ENCODE measurements around the gene MYL11.

DNA sequence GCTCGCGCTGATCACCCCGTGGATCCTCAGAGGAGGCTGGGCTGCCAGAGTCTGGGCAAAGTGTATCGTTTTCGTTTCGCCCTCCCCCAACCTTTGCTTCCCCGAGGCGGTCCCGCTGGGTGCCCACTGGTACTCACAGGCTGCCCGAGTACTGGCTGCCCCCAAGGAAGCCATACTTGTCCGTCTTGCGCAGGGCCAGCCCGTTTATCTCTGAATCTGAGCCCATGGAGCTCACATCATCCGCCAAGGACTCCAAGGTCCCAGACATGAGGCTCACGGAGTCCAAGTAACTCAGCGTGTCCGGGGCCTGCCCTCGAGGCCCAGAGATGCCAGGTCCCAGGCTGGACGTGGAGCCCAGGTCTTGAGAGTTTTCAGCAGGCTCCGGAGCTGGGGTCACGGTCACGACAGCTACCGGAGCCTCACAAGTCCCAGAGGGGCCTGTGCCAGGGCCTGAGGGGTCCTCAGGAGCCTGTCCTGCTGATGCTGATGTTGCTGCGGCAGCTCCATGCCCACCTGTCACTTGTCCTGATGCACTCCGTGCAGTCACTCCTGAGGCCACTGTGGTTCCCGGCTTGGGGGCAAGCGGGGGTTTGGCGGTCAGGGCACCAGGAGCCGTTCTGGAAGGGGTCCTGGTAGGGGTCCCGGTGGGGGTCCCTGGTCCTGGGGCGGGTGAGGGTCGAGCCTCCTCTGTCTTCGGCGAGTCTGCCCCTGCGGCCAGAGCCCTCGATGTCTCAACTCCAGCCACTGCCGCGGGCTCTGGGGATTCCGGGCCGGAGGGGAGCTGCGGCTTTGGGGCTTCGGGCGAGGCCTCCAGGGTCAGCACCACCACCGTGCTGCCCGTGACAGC is 5.3 kb upstream of the MYL11 start:
- no peak for TF ChIP-seq CTCF (IDR thresholded peaks at IDR 0.05; ENCODE audit: insufficient read depth, low read depth, low read length)
- TF ChIP-seq EZH2 (IDR thresholded peaks at IDR 0.05; ENCODE audit: insufficient read depth, low read length) = no peak
